GM21528 (cell line): ENCODE data around the gene PBX1.
A peak's percentile ranks its signal among the peaks of the same experiment; 100 is the strongest.
"Not testable (repeated sequence)": the region's sequence is repeated elsewhere in the genome, so short reads cannot be mapped to it uniquely, and the experiment has no call there.

Source experiments
- ATAC-seq: cut with Tn5 transposase; IDR thresholded peaks from one replicate; pipeline ENCODE4 v1.9.1; 2021; ENCODE audit warnings: mild to moderate bottlenecking, moderate library complexity; ENCODE audit not compliant: unreplicated experiment, low FRiP score

PBX1 gene

DNA sequence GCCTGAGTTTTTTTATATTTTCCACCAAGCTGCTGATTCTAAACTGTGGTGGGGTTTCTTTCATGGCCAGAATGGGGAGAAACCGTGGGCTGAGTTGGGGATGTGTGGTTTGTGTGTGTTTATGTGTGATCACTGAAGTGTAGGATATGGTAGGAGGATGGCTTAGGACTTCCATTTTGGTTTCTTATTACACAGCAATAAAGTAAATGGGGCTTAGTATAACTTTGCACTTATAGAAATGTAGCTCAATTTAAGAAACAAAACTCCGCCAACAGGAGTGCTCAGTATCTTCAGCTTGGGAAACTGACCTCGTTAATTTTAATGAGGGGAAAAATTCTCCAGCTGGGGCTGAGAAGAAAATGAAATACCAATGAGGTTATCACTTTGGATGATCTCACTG lies 77.8 kb downstream of the PBX1 start:
- ATAC-seq, result no peak

DNA sequence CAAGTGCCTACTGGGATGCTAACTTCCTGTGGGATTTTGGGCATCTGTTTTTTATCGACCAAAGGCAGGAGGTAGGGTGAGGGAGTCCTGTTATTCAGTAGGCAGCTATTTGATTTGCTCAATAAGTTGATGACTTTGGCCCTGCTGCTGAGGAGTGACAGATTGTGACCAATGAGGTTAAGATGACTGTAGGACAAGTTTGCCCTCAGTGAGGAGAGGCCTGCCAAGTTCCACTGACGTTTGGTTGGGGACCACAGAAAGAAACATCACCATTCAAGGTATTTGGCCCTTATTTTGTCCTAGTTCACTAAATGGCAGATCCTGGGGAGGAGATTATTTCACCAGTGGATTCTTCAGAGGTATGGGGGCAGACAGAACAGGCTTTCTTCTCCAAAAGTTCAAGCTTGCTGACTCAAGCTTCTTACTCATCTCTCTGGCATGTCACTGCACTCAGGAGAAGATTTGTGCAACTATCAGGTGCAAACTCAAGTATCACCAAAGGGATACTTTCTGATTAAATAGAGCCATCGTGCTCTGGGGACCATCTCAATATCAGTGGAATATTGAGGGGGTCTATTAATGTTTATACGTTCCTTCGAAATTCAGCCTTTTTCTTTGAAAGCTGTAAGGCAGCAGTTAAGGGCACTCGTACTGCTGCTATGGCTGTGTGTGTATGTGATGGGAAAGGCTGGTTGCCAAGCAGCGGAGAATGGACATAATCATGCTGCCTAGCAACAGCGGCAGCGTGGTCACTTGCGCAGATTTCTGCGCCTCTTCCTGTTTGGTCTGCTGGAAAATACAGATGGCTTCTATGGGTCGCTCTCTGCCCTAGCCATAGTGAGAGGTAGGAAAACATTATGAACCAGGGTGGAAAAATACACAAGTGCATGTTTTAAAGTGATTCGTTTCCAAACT lies 78.7 kb downstream of the PBX1 start:
- ATAC-seq, result no peak

DNA sequence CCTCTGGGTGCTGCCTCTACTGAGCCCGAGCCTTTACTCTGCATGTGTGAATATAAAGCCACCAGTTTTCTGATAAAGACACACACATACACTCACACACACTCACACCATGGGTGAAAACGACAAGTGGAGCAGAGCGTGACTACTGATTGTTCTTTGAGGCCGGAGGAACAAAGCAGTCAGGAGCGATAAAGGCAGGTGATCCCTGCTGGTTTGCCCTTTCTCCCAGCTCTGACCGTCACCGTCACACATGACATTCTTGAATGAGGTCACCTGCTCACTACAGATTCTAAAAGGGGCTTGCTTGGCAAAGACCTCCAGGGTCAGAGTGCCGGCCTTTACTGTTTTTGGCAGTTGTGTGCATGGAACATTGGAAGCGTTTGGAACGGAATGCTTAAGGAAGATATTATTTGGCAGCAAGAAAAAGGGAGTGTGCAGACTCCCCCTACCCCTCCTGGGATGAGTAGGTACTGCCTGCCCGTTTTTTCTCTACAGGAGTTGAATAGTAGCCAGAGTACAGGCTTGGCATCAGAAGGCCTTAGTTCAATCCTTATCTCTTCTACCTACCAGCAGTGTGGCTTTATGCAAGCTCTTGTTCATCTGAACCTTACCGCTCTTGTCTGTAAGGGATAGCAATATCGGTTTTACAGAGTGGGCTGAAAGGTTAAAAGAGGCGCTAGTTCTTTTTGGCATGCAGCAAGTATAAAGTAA lies 79.7 kb downstream of the PBX1 start:
- ATAC-seq, result no peak

- no peak for ATAC-seq
Measured at GRCh38 chr1:164640686-164641352, 81.8 kb downstream of the PBX1 start.

- ATAC-seq, result no peak
Measured at GRCh38 chr1:164641353-164641730, 82.4 kb downstream of the PBX1 start.

DNA sequence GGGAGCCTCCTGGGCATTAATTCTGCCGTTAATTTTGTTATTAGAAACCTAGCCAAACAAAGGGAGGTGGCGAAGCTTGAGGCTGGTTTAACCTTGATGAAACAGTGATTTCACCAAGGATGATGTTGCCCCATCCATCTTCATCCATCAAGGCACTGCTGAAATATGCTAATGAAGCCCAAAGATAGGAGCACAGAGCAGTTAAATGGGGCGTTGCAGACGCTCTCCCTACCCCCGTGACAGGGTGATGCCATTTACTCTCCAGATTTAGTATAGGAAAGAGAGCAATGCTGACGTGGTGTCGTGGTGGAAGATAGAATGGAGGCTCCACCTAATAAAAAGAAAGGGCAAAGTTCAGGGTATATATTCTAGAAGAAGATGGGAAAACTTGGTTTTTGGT lies 84.0 kb downstream of the PBX1 start:
- ATAC-seq, result no peak

DNA sequence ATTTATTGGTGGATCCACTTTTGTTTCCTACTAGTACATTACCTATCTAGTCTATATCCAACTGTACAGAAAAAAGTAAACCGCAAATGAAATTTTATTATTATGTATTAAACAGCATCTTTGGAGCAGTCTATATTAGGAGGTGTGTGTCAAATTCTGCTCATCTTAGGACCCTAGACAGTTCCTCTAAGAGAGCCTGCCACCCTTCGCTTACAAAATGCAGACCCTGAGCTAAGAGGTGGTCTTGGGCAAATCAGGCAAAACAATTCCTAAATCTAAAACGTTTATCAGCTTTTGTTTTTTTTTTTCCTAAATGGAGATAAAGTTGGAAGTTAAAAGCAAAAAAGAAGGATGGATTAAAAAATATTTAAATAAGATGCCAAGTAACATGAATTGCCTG lies 85.3 kb downstream of the PBX1 start:
- ATAC-seq, result no peak

DNA sequence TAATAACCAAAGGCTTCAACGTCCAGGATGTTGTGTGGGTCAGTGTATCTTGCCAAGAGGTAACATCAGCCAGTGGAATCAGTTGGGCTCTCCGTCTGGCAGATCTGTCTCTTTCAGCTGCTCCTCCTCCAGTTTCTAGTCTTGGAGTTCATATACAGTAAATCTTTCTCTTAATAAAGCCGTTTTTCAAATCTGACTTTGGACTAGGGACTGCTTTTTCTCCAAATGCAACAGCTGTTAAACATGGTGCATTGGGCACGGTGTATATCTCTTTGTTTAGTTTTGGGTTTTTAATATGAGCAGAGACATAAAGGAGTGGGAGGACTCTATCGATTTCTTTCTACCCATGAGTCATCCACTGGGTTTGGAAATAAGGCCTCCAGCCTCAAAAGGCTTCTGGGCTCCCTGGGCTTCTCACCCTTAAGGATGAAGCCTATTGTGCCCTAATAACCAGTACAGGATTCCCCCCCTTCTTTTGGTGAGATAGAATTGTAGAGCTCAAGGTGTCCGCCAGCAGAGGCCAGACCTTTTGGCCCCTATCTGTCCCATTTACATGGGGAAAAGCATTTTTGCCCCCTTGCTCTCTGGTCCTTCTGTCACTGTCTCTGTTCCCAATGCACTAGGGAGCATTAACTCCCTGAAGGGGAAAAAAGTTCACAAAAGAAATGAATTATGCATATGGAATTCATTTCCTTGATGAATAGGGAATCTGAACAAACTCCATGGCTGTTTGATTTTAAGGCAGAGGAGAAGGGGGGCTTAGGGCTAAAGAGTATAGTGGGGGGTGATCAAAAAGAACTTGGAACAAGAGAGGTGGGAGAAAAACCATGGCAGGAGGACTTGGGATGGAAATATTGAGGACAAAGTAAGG lies 86.0 kb downstream of the PBX1 start:
- no peak for ATAC-seq

DNA sequence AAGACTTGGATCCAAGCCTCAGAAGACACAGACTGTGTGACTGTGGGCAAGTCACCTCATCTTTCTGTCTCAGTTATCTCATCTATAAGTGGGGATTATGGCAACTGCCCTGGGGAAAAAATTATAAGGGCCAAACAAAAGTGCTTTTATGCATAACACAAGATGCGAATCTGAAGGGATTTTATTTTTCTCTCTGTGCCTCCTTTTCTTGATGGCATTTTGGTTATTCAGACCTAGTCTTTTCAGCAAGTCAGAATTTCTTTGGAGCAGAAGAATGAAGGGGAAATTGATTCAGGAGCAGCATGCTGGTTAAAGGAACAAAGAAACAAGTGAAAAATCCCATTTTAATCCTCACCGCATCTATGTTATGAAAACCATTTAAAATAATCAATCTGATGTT lies 86.9 kb downstream of the PBX1 start:
- no peak for ATAC-seq

GRCh38 chr1:164647211-164647610 lies 88.2 kb downstream of the PBX1 start:
- no peak for ATAC-seq

DNA sequence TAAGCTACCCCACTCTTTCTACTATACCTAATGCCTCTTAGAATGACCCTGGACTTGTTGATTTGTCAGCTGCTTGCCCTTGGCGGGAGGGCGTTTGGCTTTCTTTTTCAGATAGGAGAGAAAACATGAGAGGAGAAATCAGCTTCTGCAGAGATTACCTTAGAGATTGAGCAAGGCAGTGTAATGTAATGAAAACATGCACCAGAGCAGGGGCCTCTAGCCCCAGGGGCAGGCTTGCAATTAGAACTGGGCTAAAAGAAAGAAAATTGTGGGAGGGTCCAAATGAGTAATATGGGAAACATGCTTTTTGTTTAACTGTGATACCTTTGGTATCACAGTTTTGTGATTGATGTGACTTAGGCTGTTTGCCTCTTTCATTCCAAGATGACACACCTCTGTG lies 89.7 kb downstream of the PBX1 start:
- no peak for ATAC-seq

GRCh38 chr1:164649146-164649545 lies 90.2 kb downstream of the PBX1 start:
- ATAC-seq, result no peak

DNA sequence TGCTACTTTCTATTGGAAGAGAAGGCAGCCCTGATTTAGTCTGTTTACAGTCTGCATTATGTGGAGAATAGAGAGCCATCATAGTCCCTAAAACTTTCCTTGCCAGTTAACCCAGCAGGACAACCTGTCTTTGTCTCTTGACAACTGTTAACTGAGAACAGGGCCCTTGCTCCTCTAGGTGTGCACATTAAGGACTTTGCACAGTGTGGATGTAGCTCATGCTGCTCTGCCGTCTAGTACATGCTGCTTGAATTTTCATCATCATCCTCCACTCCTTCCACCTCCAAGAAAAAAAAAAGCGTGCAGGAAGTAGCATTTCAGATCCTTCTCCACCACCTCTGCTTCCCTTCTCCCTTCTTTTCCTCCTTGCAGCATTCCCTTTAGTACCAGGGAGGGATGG lies 91.5 kb downstream of the PBX1 start:
- ATAC-seq, result no peak

DNA sequence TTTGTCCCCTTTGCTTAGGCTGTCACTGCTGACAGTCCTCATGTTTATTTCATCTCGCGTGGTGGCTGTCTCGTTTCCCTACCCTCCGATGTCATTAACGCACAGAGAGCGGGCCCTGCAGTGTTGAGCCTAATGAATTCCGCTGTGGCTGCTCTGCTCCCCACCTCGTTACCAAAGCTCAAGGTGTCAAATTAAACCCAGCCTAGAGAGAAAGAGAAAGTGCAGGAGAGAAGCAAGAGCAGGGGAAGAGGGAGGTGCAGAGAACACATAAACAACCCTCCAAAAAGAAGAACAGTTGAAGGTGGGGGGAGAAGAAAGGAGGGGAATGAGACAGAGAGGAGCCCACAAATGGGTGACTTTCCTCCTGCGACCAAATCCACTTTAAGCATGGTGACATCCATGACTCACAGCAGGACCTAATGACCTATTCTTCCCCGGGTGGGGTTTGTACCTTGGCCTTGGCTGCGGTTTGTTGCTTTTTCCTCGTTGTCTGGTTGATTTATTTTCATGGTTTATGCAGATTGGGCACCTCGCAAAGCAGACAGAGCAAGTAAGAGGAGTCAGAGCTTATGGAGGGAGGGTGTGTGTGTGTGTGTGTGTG lies 92.5 kb downstream of the PBX1 start:
- ATAC-seq, result no peak

DNA sequence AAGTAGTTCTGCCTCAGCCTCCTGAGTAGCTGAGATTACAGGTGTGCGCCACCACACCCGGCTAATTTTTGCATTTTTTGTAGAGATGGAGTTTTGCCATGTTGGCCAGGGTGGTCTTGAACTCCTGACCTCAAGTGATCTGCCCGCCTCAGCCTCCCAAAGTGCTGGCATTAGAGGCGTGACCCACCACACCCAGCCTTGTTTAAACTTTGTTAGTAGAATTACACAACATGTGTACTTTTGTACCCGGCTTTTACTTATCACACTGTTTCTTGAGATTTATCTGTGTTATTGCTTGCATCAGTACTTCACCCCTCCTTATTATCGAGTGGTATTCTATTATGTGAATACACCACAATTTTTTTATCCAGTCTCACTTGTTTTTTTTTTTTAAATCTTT lies 94.0 kb downstream of the PBX1 start:
- not testable (repeated sequence) for ATAC-seq

- no peak for ATAC-seq
Measured at GRCh38 chr1:164653705-164654104, 94.7 kb downstream of the PBX1 start.

DNA sequence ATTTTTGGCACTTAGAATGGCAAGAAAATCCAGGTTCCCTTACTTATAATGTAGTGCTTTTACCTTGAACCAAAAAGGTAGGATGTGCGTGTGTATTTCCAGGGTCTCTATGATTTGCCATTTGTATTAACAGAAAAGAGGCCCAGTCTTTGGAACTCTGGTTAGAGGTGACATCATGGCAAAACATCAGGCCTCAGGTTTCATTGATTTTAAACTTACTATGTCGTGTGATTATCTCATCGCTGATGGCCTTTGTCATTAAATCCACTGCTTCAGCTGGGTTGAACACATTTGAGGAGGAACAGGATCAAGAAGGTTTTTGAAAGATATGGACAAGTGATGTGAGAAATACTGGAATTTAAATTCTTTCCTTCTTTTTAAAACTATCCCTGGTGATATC lies 95.2 kb downstream of the PBX1 start:
- no peak for ATAC-seq

GRCh38 chr1:164658864-164659263 lies 99.9 kb downstream of the PBX1 start:
- no peak for ATAC-seq

- peak; percentile 37 for ATAC-seq
Measured at GRCh38 chr1:164659621-164660411, 100.8 kb downstream of the PBX1 start.
